ENCODE results near the gene PRKCA.

The PRKCA gene

GRCh38 chr17:66364990-66365490, 62.6 kb downstream of the PRKCA start:
- Histone ChIP-seq H3K4me2 (ENCODE audit: insufficient read depth, low read length, poor library complexity, severe bottlenecking) (no peak overlapping the region), H3K79me1 (ENCODE audit: low read depth, low read length) (no peaks in the 10 kb centered on the region), H3K9me3 (replicated peaks in 1 of 2; ENCODE audit: control insufficient read depth in 2 of 2, insufficient read depth in 1 of 2, low read depth in 1 of 2, low read length in 2 of 2) (no peaks in the 10 kb centered on the region), H3K36me3 (replicated peaks in 1 of 2; ENCODE audit: control insufficient read depth in 2 of 2, insufficient read depth in 2 of 2, low read length in 2 of 2) (no peaks in the 10 kb centered on the region), H3K4me3 (ENCODE audit: low read length in 2 of 2) (no peak overlapping the region), H4K8ac (ENCODE audit: low read depth, low read length) (no peak overlapping the region), H3K4me1 (ENCODE audit: control insufficient read depth in 2 of 2, insufficient read depth in 1 of 2, low read depth in 1 of 2, low read length in 2 of 2) (peaks cover 1 to 16% of the 10 kb centered on the region in 2 donors), H3K14ac (ENCODE audit: low read length) (no peak overlapping the region), H2BK15ac (ENCODE audit: low read length) (no peak overlapping the region), H2AK5ac (ENCODE audit: low read depth, low read length) (no peak overlapping the region), H3K23ac (ENCODE audit: low read depth, low read length, poor library complexity) (no peak overlapping the region), H3K27ac (replicated peaks; ENCODE audit: low read length) (no peak overlapping the region), H3K27me3 (ENCODE audit: control insufficient read depth in 3 of 3, insufficient read depth in 3 of 3, low read depth in 1 of 3, low read length in 3 of 3) (peaks cover 0 to 41% (median 6%) of the 10 kb centered on the region in 3 experiments), H4K91ac (ENCODE audit: low read depth, low read length, poor library complexity) (no peak overlapping the region), H2BK120ac (ENCODE audit: low read depth, low read length) (no peak overlapping the region), H3K4ac (ENCODE audit: low read length) (no peak overlapping the region), H3K18ac (ENCODE audit: low read length) (no peak overlapping the region), H2BK5ac (ENCODE audit: low read length) (no peak overlapping the region), H2AFZ (ENCODE audit: low read length) (no peak overlapping the region), H2BK12ac (ENCODE audit: low read length) (no peak overlapping the region), H3K9ac (ENCODE audit: low read depth, low read length, poor library complexity) (no peak overlapping the region)
- no CpG with 5 or more reads among the region's 4 CpGs for WGBS, 2 donors (ENCODE audit: extremely low coverage in 2 of 2, insufficient read length in 2 of 2, insufficient replicate concordance in 1 of 2)
- peak; percentile 59 for DNase-seq (ENCODE audit: low spot score)

- Histone ChIP-seq H3K27ac (replicated peaks; ENCODE audit: low read length) (no peak overlapping the region), H2BK5ac (ENCODE audit: low read length) (no peak overlapping the region), H2AK5ac (ENCODE audit: low read depth, low read length) (no peak overlapping the region), H3K27me3 (ENCODE audit: control insufficient read depth in 3 of 3, insufficient read depth in 3 of 3, low read depth in 1 of 3, low read length in 3 of 3) (peaks cover 0 to 40% (median 10%) of the 10 kb centered on the region in 3 experiments), H2AFZ (ENCODE audit: low read length) (no peak overlapping the region), H3K23ac (ENCODE audit: low read depth, low read length, poor library complexity) (no peak overlapping the region), H4K8ac (ENCODE audit: low read depth, low read length) (no peak overlapping the region), H3K79me1 (ENCODE audit: low read depth, low read length) (no peaks in the 10 kb centered on the region), H2BK12ac (ENCODE audit: low read length) (no peak overlapping the region), H3K9ac (ENCODE audit: low read depth, low read length, poor library complexity) (no peak overlapping the region), H3K4me3 (ENCODE audit: low read length in 2 of 2) (no peak overlapping the region), H3K9me3 (replicated peaks in 1 of 2; ENCODE audit: control insufficient read depth in 2 of 2, insufficient read depth in 1 of 2, low read depth in 1 of 2, low read length in 2 of 2) (no peaks in the 10 kb centered on the region), H3K4me1 (ENCODE audit: control insufficient read depth in 2 of 2, insufficient read depth in 1 of 2, low read depth in 1 of 2, low read length in 2 of 2) (peaks cover 1 to 14% of the 10 kb centered on the region in 2 donors), H3K18ac (ENCODE audit: low read length) (no peak overlapping the region), H3K36me3 (replicated peaks in 1 of 2; ENCODE audit: control insufficient read depth in 2 of 2, insufficient read depth in 2 of 2, low read length in 2 of 2) (no peaks in the 10 kb centered on the region), H3K14ac (ENCODE audit: low read length) (no peak overlapping the region), H4K91ac (ENCODE audit: low read depth, low read length, poor library complexity) (no peak overlapping the region), H2BK15ac (ENCODE audit: low read length) (no peak overlapping the region), H3K4me2 (ENCODE audit: insufficient read depth, low read length, poor library complexity, severe bottlenecking) (no peak overlapping the region), H2BK120ac (ENCODE audit: low read depth, low read length) (no peak overlapping the region), H3K4ac (ENCODE audit: low read length) (no peak overlapping the region)
- WGBS, 2 donors (ENCODE audit: extremely low coverage in 2 of 2, insufficient read length in 2 of 2, insufficient replicate concordance in 1 of 2), result no CpG with 5 or more reads among the region's 2 CpGs
- no peak for DNase-seq (ENCODE audit: low spot score)
These were observed 63.5 kb downstream of the PRKCA start for GRCh38 chr17:66365903-66366302.

- Histone ChIP-seq H4K91ac (ENCODE audit: low read depth, low read length, poor library complexity) (no peak overlapping the region), H2BK5ac (ENCODE audit: low read length) (no peak overlapping the region), H3K27me3 (ENCODE audit: control insufficient read depth in 3 of 3, insufficient read depth in 3 of 3, low read depth in 1 of 3, low read length in 3 of 3) (peaks cover 0 to 36% (median 22%) of the 10 kb centered on the region in 3 experiments), H3K9ac (ENCODE audit: low read depth, low read length, poor library complexity) (no peak overlapping the region), H3K18ac (ENCODE audit: low read length) (no peak overlapping the region), H3K36me3 (replicated peaks in 1 of 2; ENCODE audit: control insufficient read depth in 2 of 2, insufficient read depth in 2 of 2, low read length in 2 of 2) (no peaks in the 10 kb centered on the region), H3K27ac (replicated peaks; ENCODE audit: low read length) (no peak overlapping the region), H3K4me3 (ENCODE audit: low read length in 2 of 2) (no peak overlapping the region), H2AK5ac (ENCODE audit: low read depth, low read length) (no peak overlapping the region), H4K8ac (ENCODE audit: low read depth, low read length) (no peak overlapping the region), H3K4me2 (ENCODE audit: insufficient read depth, low read length, poor library complexity, severe bottlenecking) (no peak overlapping the region), H2AFZ (ENCODE audit: low read length) (no peak overlapping the region), H3K4me1 (ENCODE audit: control insufficient read depth in 2 of 2, insufficient read depth in 1 of 2, low read depth in 1 of 2, low read length in 2 of 2) (peaks cover 1 to 12% of the 10 kb centered on the region in 2 donors), H2BK120ac (ENCODE audit: low read depth, low read length) (no peak overlapping the region), H3K4ac (ENCODE audit: low read length) (no peak overlapping the region), H2BK15ac (ENCODE audit: low read length) (no peak overlapping the region), H3K79me1 (ENCODE audit: low read depth, low read length) (no peaks in the 10 kb centered on the region), H3K14ac (ENCODE audit: low read length) (no peak overlapping the region), H3K23ac (ENCODE audit: low read depth, low read length, poor library complexity) (no peak overlapping the region), H3K9me3 (replicated peaks in 1 of 2; ENCODE audit: control insufficient read depth in 2 of 2, insufficient read depth in 1 of 2, low read depth in 1 of 2, low read length in 2 of 2) (no peaks in the 10 kb centered on the region), H2BK12ac (ENCODE audit: low read length) (no peak overlapping the region)
- no CpG with 5 or more reads among the region's 2 CpGs for WGBS, 2 donors (ENCODE audit: extremely low coverage in 2 of 2, insufficient read length in 2 of 2, insufficient replicate concordance in 1 of 2)
- DNase-seq (ENCODE audit: low spot score), result no peak
These were observed 64.7 kb downstream of the PRKCA start for GRCh38 chr17:66367107-66367506.

GRCh38 chr17:66369830-66370229, 67.4 kb downstream of the PRKCA start:
- DNase-seq (ENCODE audit: low spot score), result no peak
- Histone ChIP-seq H3K23ac (ENCODE audit: low read depth, low read length, poor library complexity) (no peak overlapping the region), H3K14ac (ENCODE audit: low read length) (no peak overlapping the region), H2BK15ac (ENCODE audit: low read length) (no peak overlapping the region), H2AK5ac (ENCODE audit: low read depth, low read length) (no peak overlapping the region), H3K9me3 (replicated peaks in 1 of 2; ENCODE audit: control insufficient read depth in 2 of 2, insufficient read depth in 1 of 2, low read depth in 1 of 2, low read length in 2 of 2) (no peaks in the 10 kb centered on the region), H3K79me1 (ENCODE audit: low read depth, low read length) (no peaks in the 10 kb centered on the region), H4K8ac (ENCODE audit: low read depth, low read length) (no peak overlapping the region), H4K91ac (ENCODE audit: low read depth, low read length, poor library complexity) (no peak overlapping the region), H3K4me2 (ENCODE audit: insufficient read depth, low read length, poor library complexity, severe bottlenecking) (no peak overlapping the region), H3K4me3 (ENCODE audit: low read length in 2 of 2) (no peak overlapping the region), H3K36me3 (replicated peaks in 1 of 2; ENCODE audit: control insufficient read depth in 2 of 2, insufficient read depth in 2 of 2, low read length in 2 of 2) (no peaks in the 10 kb centered on the region), H3K27me3 (ENCODE audit: control insufficient read depth in 3 of 3, insufficient read depth in 3 of 3, low read depth in 1 of 3, low read length in 3 of 3) (peaks cover 0 to 43% (median 19%) of the 10 kb centered on the region in 3 experiments), H2AFZ (ENCODE audit: low read length) (no peak overlapping the region), H3K9ac (ENCODE audit: low read depth, low read length, poor library complexity) (no peak overlapping the region), H2BK5ac (ENCODE audit: low read length) (no peak overlapping the region), H3K4ac (ENCODE audit: low read length) (no peak overlapping the region), H2BK120ac (ENCODE audit: low read depth, low read length) (no peak overlapping the region), H3K27ac (replicated peaks; ENCODE audit: low read length) (no peak overlapping the region), H3K4me1 (ENCODE audit: control insufficient read depth in 2 of 2, insufficient read depth in 1 of 2, low read depth in 1 of 2, low read length in 2 of 2) (peaks cover 7 to 23% of the 10 kb centered on the region in 2 donors), H3K18ac (ENCODE audit: low read length) (no peak overlapping the region), H2BK12ac (ENCODE audit: low read length) (no peak overlapping the region)
- no CpG with 5 or more reads among the region's 4 CpGs for WGBS, 2 donors (ENCODE audit: extremely low coverage in 2 of 2, insufficient read length in 2 of 2, insufficient replicate concordance in 1 of 2)

Measured in neuronal stem cell (in vitro differentiated cells).